ENCODE data around the gene POLR3E.

GRCh38 chr16:22260490-22260889 lies 36.7 kb upstream of the POLR3E start:
- TF ChIP-seq CTCF (IDR thresholded peaks at IDR 0.05) (no peak), POLR2A (IDR thresholded peaks at IDR 0.05) (no peak)
